K562 (cell line): ENCODE measurements around the gene USH2A.

Experiments used
- CTCF ChIP-seq, 3 experiments: IDR thresholded peaks in 2 of 3; conservative IDR thresholded peaks in 1 of 3; 2 replicates each; pipeline ENCODE4 v1.5.1; 2011 to 2012; ENCODE audit warnings: low read length in 3 of 3, mild to moderate bottlenecking in 3 of 3, control low read depth in 2 of 3, improper control_type of control experiment in 1 of 3, inconsistent platforms in 1 of 3, low read depth in 1 of 3, mixed read lengths in 1 of 3, moderate library complexity in 1 of 3; ENCODE audit not compliant: insufficient read depth in 2 of 3
- NFYB ChIP-seq: IDR thresholded peaks from 2 replicates; pipeline ENCODE4 v1.6.1; 2011; ENCODE audit warnings: mild to moderate bottlenecking, moderate library complexity; ENCODE audit not compliant: insufficient read length; ENCODE audit errors: extremely low read depth
- POLR2AphosphoS5 ChIP-seq: IDR thresholded peaks from 2 replicates; pipeline ENCODE4 v1.6.1; 2011; ENCODE audit warnings: mild to moderate bottlenecking, low read depth, low read length, moderate library complexity; ENCODE audit not compliant: control insufficient read depth, insufficient read depth
- RBFOX2 ChIP-seq: fragments of 200-400 bp; formaldehyde crosslinking; IDR thresholded peaks from 2 replicates; pipeline ENCODE4 v1.6.1; 2017; ENCODE audit warnings: low read depth, mild to moderate bottlenecking, low read length, moderate library complexity
- RBM17 ChIP-seq: fragments of 200-400 bp; formaldehyde crosslinking; IDR thresholded peaks from 2 replicates; pipeline ENCODE4 v1.6.1; 2017; ENCODE audit warnings: low read depth, mild to moderate bottlenecking, low read length, borderline replicate concordance

- TF ChIP-seq CTCF (IDR thresholded peaks at IDR 0.05 in 2 of 3, conservative IDR thresholded peaks at IDR 0.05 in 1 of 3; ENCODE audit: insufficient read depth in 2 of 3, low read depth in 1 of 3, low read length in 3 of 3) (no peak), NFYB (no peak), POLR2AphosphoS5 (no peak), RBFOX2 (no peak), RBM17 (no peak)
Observed at GRCh38 chr1:216028631-216029030, 394.6 kb downstream of the USH2A start.
